HEK293 (cell line): Measurements from ENCODE around the gene PAQR5.

Experiments
- ZNF274 ChIP-seq, 2 experiments: fragments of 200-500 bp in 1 of 2; fragments of 450-650 bp in 1 of 2; sonication (Bioruptor generic) in 1 of 2; formaldehyde crosslinking in 1 of 2; IDR thresholded peaks; 2 replicates each; pipeline versions ENCODE4 v1.5.1 to v1.6.1; 2014 to 2016; ENCODE audit warnings: borderline replicate concordance in 1 of 2, inconsistent platforms in 1 of 2, low read length in 1 of 2, missing biosample characterization in 1 of 2, missing genetic modification characterization in 1 of 2
- ZNF792 ChIP-seq: fragments of 450-650 bp; formaldehyde crosslinking; IDR thresholded peaks from 2 replicates; pipeline ENCODE4 v1.5.1; 2016; ENCODE audit warnings: missing biosample characterization, missing genetic modification characterization

DNA sequence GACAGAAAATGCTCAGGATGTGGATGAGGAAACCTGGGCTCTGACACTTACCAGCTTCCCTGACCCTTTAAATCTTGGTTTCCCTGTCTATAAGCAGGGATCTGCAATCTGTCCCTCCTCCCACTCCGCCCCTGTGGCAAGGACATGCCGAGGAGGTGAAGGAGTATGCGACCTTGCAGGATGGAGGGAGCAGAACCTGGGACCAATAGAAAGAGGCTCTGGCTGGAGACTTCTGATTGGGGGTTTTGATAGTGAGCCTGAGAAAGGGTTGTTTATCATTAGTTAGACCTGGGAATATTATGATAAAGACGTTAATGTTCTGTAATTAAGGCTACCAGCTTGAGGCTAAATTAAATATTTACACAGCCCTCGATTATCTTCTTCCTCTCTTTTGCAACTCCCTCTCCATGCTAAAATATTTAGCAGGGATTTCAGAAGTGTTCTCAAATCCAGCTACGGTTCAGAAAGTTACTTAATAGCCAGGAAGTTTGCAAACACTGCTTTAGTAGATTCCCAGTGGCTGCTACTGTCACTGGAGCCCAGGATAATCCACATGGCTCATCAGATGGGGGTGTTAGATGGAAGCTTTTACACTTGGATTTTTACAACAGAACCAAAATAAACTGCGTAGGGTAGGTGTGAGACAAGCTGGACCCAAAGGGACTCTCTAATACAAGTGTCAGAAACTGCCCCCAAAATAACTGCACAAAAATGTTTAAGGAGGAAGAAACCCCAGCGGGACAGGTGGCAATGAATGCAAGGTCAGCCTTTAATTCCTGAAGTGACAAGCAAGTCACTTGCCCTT, 9.2 kb upstream of the PAQR5 start:
- TF ChIP-seq ZNF792 (tag by site-specific recombination) (no peak), ZNF274 (IDR thresholded peaks at IDR 0.05; ENCODE audit: low read length) (no peak), ZNF274 (tag by site-specific recombination; IDR thresholded peaks at IDR 0.05; ENCODE audit: borderline replicate concordance) (no peak)
